ENCODE data around the gene RNF213.

DNA sequence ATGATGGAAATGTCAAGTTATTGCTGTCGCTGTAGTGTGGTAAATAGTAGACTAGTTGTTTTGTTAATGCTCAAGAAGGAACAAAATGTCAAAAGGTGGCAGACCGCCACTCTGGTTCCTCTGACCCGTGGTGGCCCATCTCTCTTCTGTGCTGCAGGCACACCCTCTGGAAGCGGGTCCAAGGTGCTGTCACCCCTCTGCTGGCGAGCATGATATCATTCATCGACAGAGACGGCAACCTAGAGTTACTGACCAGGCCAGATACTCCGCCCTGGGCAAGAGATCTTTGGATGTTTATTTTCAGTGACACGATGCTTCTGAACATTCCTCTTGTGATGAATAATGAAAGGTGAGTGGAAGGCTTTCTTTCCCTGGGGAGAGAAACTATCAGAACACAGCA is 97.5 kb downstream of the RNF213 start:
- TF ChIP-seq POLR2AphosphoS5 (IDR thresholded peaks at IDR 0.05; ENCODE audit: low read depth, low read length) (no peak), CTCF (IDR thresholded peaks at IDR 0.05; ENCODE audit: control extremely low read depth in 1 of 3, insufficient read depth in 1 of 3, low read depth in 1 of 3, low read length in 3 of 3) (no peak)

All from H1 (cell line).